OCI-LY7 (cell line): ENCODE measurements around the gene PLXNB1. TPM values are rescaled to one million over a fixed set of nuclear protein-coding genes. Genes with fewer than 3 reads are reported as not detected.

Experiments
- BruUV-seq: library from RNA; stranded (reverse); fragments of 400-500 nt; replicated peaks from 2 replicates; lab custom pipeline; 2021; lab: Mats Ljungman, UMichigan
- CTCF ChIA-PET: fragments of 300-600 bp; sonication (Branson Sonifier 250); formaldehyde crosslinking; loops from one replicate; lab custom pipeline; 2022; ENCODE audit warnings: antibody characterized with exemption; ENCODE audit not compliant: unreplicated experiment; lab: Charles Lee
- POLR2A ChIA-PET: fragments of 300-600 bp; sonication (Branson Sonifier 250); formaldehyde crosslinking; loops from one replicate; lab custom pipeline; 2022; ENCODE audit warnings: antibody characterized with exemption; lab: Charles Lee
- DNase-seq: peaks from one replicate; pipeline ENCODE4 v3.0.0-alpha.2; 2015; ENCODE audit warnings: low spot score
- H2AFZ ChIP-seq: fragments of 200-600 bp; sonication (generic), shearing (Covaris generic); 2 replicates; pipeline ENCODE4 v1.6.1; 2014; ENCODE audit warnings: mild to moderate bottlenecking, antibody characterized with exemption, low read length, moderate library complexity
- H3K27ac ChIP-seq: fragments of 200-600 bp; sonication (generic); 2 replicates; pipeline ENCODE4 v1.5.1; 2014; ENCODE audit warnings: mixed run types, low read depth, mild to moderate bottlenecking, moderate library complexity, low read length, inconsistent platforms; ENCODE audit not compliant: poor library complexity, severe bottlenecking
- H3K36me3 ChIP-seq: fragments of 200-600 bp; sonication (generic); 2 replicates; pipeline ENCODE4 v1.6.1; 2014; ENCODE audit warnings: mild to moderate bottlenecking, antibody characterized with exemption, low read length, moderate library complexity, mixed read lengths; ENCODE audit not compliant: insufficient read depth
- H3K4me1 ChIP-seq: fragments of 200-600 bp; sonication (generic); 2 replicates; pipeline ENCODE4 v1.5.1; 2014; ENCODE audit warnings: mild to moderate bottlenecking, low read length; ENCODE audit not compliant: insufficient read depth, poor library complexity, severe bottlenecking
- H3K4me2 ChIP-seq: fragments of 200-600 bp; sonication (generic); 2 replicates; pipeline ENCODE4 v1.6.1; 2014; ENCODE audit warnings: mild to moderate bottlenecking, low read length
- H3K4me3 ChIP-seq: fragments of 200-600 bp; sonication (generic); 2 replicates; pipeline ENCODE4 v1.5.1; 2014; ENCODE audit warnings: mild to moderate bottlenecking, low read depth, low read length; ENCODE audit not compliant: poor library complexity, severe bottlenecking
- H3K79me2 ChIP-seq: fragments of 200-600 bp; sonication (generic); 2 replicates; pipeline ENCODE4 v1.6.1; 2016; ENCODE audit warnings: low read depth, mild to moderate bottlenecking, low read length, moderate library complexity, mixed read lengths; ENCODE audit not compliant: insufficient read depth
- H3K9me2 ChIP-seq: fragments of 200-600 bp; sonication (generic); 2 replicates; pipeline ENCODE4 v1.6.1; 2016; ENCODE audit warnings: mild to moderate bottlenecking, low read length, mixed read lengths; ENCODE audit not compliant: insufficient read depth
- H3K9me3 ChIP-seq: fragments of 200-600 bp; sonication (generic); 2 replicates; pipeline ENCODE4 v1.6.1; 2014; ENCODE audit warnings: mild to moderate bottlenecking, mixed run types, low read length, mixed read lengths
- H4K20me1 ChIP-seq: fragments of 200-600 bp; sonication (generic); 2 replicates; pipeline ENCODE4 v1.6.1; 2014; ENCODE audit warnings: mild to moderate bottlenecking, antibody characterized with exemption, low read length, moderate library complexity, mixed read lengths; ENCODE audit not compliant: insufficient read depth
- EZH2phosphoT487 ChIP-seq: fragments of 200-600 bp; sonication (generic); IDR thresholded peaks from 2 replicates; pipeline ENCODE4 v1.6.1; 2018; ENCODE audit warnings: low read depth, borderline replicate concordance, mild to moderate bottlenecking, mixed run types, antibody characterized with exemption, low read length, moderate library complexity, mixed read lengths
- intact Hi-C: fragments of 100-400 bp; cut with micrococcal nuclease; formaldehyde crosslinking; loops from one replicate; pipeline ENCODE4 v1.10.0; 2022; ENCODE audit not compliant: unreplicated experiment
- total RNA-seq, 2 experiments: library from RNA; depleted of rRNA in 1 of 2; stranded (reverse); fragments of >200 nt in 1 of 2; shearing (Covaris generic) in 1 of 2; gene quantifications; 2 replicates each; pipeline ENCODE4 v1.2.3, GENCODE V29; 2014 to 2022
- TF ChIP-seq, protein P1 (sequence below): fragments of 200-600 bp; sonication (generic); conservative IDR thresholded peaks from 2 replicates; pipeline ENCODE4 v1.5.1; 2014; ENCODE audit warnings: mild to moderate bottlenecking, antibody characterized with exemption, low read length, moderate library complexity, mixed read lengths

The PLXNB1 gene
- total RNA-seq, 2 experiments from 2014 or later: 4.4 to 6.4 TPM

DNA sequence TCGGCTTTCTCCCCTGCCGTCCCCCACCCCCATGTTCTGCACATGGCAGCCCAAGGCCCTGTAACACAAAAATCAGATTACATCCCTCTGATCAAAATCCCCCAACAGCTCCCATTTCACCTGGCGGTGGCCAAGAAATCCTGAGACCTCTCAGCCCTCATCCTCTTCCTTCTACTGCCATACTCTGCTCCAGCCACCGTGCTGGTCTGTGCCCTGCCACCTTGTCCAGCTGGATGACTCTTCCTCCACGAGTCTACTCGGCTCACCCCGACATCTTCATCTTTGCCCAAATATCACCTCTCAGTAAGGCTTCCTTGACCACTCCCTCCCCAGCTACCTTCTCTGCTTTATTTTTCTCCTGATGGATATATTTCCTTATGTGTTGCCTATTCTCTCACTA lies 7.0 kb upstream of the PLXNB1 start:
- Histone ChIP-seq H3K9me3 (no peaks in the 10 kb centered on the region), H3K27ac (peak overlapping the region; percentile 41), H3K4me3 (no peak overlapping the region), H3K36me3 (peaks cover 41% of the 10 kb centered on the region), H2AFZ (no peak overlapping the region; the same call in 1 of the 2 replicates), H3K9me2 (no peaks in the 10 kb centered on the region), H3K4me2 (peak overlapping the region; percentile 74; the same call in 1 of the 2 replicates), H3K4me1 (peaks cover 47% of the 10 kb centered on the region), H4K20me1 (peaks cover 13% of the 10 kb centered on the region), H3K79me2 (peaks cover 29% of the 10 kb centered on the region)
- intact Hi-C loops: loop anchor here (1.0 to 10.0 kb wide), 6 partner anchors 36 to 243 kb away; partner anchors contain the start of gene NME6
- TF ChIP-seq, protein P1, sequence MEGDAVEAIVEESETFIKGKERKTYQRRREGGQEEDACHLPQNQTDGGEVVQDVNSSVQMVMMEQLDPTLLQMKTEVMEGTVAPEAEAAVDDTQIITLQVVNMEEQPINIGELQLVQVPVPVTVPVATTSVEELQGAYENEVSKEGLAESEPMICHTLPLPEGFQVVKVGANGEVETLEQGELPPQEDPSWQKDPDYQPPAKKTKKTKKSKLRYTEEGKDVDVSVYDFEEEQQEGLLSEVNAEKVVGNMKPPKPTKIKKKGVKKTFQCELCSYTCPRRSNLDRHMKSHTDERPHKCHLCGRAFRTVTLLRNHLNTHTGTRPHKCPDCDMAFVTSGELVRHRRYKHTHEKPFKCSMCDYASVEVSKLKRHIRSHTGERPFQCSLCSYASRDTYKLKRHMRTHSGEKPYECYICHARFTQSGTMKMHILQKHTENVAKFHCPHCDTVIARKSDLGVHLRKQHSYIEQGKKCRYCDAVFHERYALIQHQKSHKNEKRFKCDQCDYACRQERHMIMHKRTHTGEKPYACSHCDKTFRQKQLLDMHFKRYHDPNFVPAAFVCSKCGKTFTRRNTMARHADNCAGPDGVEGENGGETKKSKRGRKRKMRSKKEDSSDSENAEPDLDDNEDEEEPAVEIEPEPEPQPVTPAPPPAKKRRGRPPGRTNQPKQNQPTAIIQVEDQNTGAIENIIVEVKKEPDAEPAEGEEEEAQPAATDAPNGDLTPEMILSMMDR: no peak
- TF ChIP-seq EZH2phosphoT487: no peak
- no peak for DNase-seq
- POLR2A ChIA-PET: interaction anchor here (0.9 to 1.5 kb wide), 3 partner anchors 10 to 246 kb away, joined by 3 to 6 read pairs (median 3); partner anchors contain the start of gene ATRIP
- no TSS peak for BruUV-seq
- CTCF ChIA-PET: interaction anchor here (0.7 to 1.9 kb wide), 13 partner anchors 9 to 242 kb away, joined by 3 to 31 read pairs (median 6); partner anchors contain the start of genes ATRIP, CELSR3 and ZNF589

DNA sequence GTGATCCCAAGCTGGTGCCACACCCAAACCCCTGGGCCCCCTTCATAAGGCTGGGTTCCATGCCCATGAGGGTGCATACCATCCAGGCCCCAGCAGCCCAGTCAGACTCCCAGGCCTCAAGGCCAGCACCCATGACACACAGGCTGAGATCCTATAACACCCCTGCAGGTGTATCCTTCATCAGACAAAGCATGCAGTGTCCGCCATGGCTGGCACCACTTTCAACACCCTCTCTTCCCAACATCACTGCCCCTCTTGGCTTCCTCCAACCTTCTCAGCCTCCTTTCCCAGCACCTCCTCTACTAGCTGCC lies 6.5 kb upstream of the PLXNB1 start:
- H3K4me1 ChIP-seq: peaks cover 43% of the 10 kb centered on the region
- BruUV-seq: no TSS peak
- no peaks in the 10 kb centered on the region for H3K9me3 ChIP-seq
- peak; percentile 26 for DNase-seq
- no peaks in the 10 kb centered on the region for H3K9me2 ChIP-seq
- H3K4me3 ChIP-seq: no peak overlapping the region
- ChIA-PET POLR2A (interaction anchor here (0.6 to 1.5 kb wide), 6 partner anchors 9 to 246 kb away, joined by 3 to 6 read pairs (median 3); partner anchors contain the start of gene ATRIP), CTCF (interaction anchor here (0.5 to 1.9 kb wide), 36 partner anchors 10 to 915 kb away, joined by 3 to 31 read pairs (median 3); partner anchors contain the start of genes ATRIP, CELSR3, PFKFB4 and ZNF589)
- H4K20me1 ChIP-seq: peaks cover 9% of the 10 kb centered on the region
- intact Hi-C loops: loop anchor here (1.0 to 10.0 kb wide), 6 partner anchors 35 to 242 kb away; partner anchors contain the start of gene NME6
- peaks cover 25% of the 10 kb centered on the region for H3K79me2 ChIP-seq
- H3K36me3 ChIP-seq: peaks cover 41% of the 10 kb centered on the region
- H3K4me2 ChIP-seq: peak overlapping the region; percentile 74
- TF ChIP-seq, protein P1: no peak
- no peak for TF ChIP-seq EZH2phosphoT487
- H2AFZ ChIP-seq: no peak overlapping the region; the same call in 1 of the 2 replicates
- peak overlapping the region; percentile 41 for H3K27ac ChIP-seq
